Endothelial cell of umbilical vein (primary cell): ENCODE data around the gene DGCR6L. TPM values are rescaled to one million over a fixed set of nuclear protein-coding genes. Genes with fewer than 3 reads are reported as not detected.
A peak's percentile ranks its signal among the peaks of the same experiment; 100 is the strongest.

ENCODE experiments used
- BruUV-seq: library from RNA; stranded (reverse); fragments of 400-500 nt; replicated peaks from 2 replicates; lab custom pipeline; 2021; lab: Mats Ljungman, UMichigan
- CTCF ChIA-PET: fragments of 300-600, 350-600 bp; sonication (Branson Sonifier 250); formaldehyde crosslinking; loops from one replicate; lab custom pipeline; 2021; ENCODE audit warnings: antibody characterized with exemption, inconsistent platforms; lab: Charles Lee
- POLR2A ChIA-PET: fragments of 300-600, 350-600 bp; sonication (Branson Sonifier 250); formaldehyde crosslinking; loops from one replicate; lab custom pipeline; 2021; ENCODE audit warnings: antibody characterized with exemption, inconsistent platforms; lab: Charles Lee
- DNase-seq: peaks from one replicate; pipeline ENCODE4 v3.0.0-alpha.2; 2011; ENCODE audit warnings: low read depth, low spot score
- FAIRE-seq: peaks from 2 replicates; lab custom pipeline; 2011; peaks lifted over from hg19 to GRCh38; lab: Jason Lieb, UNC
- H2AFZ ChIP-seq: 2 replicates; pipeline ENCODE4 v1.6.0; 2012; ENCODE audit warnings: low read depth, low read length, control low read depth, inconsistent platforms
- H3K27ac ChIP-seq: 2 replicates; pipeline ENCODE4 v1.5.1; 2011; ENCODE audit warnings: low read depth, mild to moderate bottlenecking, control low read depth, low read length, moderate library complexity; ENCODE audit not compliant: insufficient read depth
- H3K27me3 ChIP-seq, 2 experiments: 2 replicates each; pipeline versions ENCODE4 v1.6.0 to v1.6.1; 2011; ENCODE audit warnings: low read length in 2 of 2, mixed read lengths in 1 of 2; ENCODE audit not compliant: control insufficient read depth in 2 of 2, insufficient read depth in 2 of 2
- H3K36me3 ChIP-seq, 2 experiments: 2 replicates in 1 of 2; 3 replicates in 1 of 2; pipeline ENCODE4 v1.5.1; 2011; ENCODE audit warnings: low read length in 2 of 2, mild to moderate bottlenecking in 1 of 2, moderate library complexity in 1 of 2; ENCODE audit not compliant: control insufficient read depth in 2 of 2, insufficient read depth in 2 of 2; ENCODE audit errors: extremely low read depth in 1 of 2
- H3K4me1 ChIP-seq: 3 replicates; pipeline ENCODE4 v1.5.1; 2011; ENCODE audit warnings: mild to moderate bottlenecking, low read length; ENCODE audit not compliant: control insufficient read depth, insufficient read depth; ENCODE audit errors: extremely low read depth
- H3K4me2 ChIP-seq: 2 replicates; pipeline ENCODE4 v1.6.1; 2011; ENCODE audit warnings: low read length, control low read depth, mixed read lengths; ENCODE audit not compliant: insufficient read depth
- H3K4me3 ChIP-seq, 3 experiments: fragments of 200-600 bp in 1 of 3; sonication (generic), shearing (Covaris generic) in 1 of 3; replicated peaks in 1 of 3; 2 replicates each; pipeline ENCODE4 v1.5.1; 2011 to 2016; ENCODE audit warnings: control low read depth in 3 of 3, low read length in 3 of 3, mild to moderate bottlenecking in 2 of 3, inconsistent platforms in 1 of 3, low read depth in 1 of 3, moderate library complexity in 1 of 3; ENCODE audit not compliant: insufficient read depth in 1 of 3
- H3K79me2 ChIP-seq: 2 replicates; pipeline ENCODE4 v1.6.0; 2012; ENCODE audit warnings: low read length, inconsistent platforms; ENCODE audit not compliant: control insufficient read depth, insufficient read depth
- H3K9ac ChIP-seq: replicated peaks from 2 replicates; pipeline ENCODE3; 2011; ENCODE audit warnings: low read length, control low read depth; ENCODE audit not compliant: insufficient read depth; ENCODE audit errors: extremely low read depth
- H3K9me1 ChIP-seq: replicated peaks from 3 replicates; pipeline ENCODE4 v1.6.0; 2011; ENCODE audit warnings: mild to moderate bottlenecking, low read length; ENCODE audit not compliant: control insufficient read depth, insufficient read depth; ENCODE audit errors: extremely low read depth
- H3K9me3 ChIP-seq: replicated peaks from 2 replicates; pipeline ENCODE4 v1.5.1; 2012; ENCODE audit warnings: low read length, inconsistent platforms; ENCODE audit not compliant: control insufficient read depth, insufficient read depth
- H4K20me1 ChIP-seq: replicated peaks from 2 replicates; pipeline ENCODE3; 2011; ENCODE audit warnings: mild to moderate bottlenecking, low read length; ENCODE audit not compliant: control insufficient read depth, insufficient read depth; ENCODE audit errors: extremely low read depth
- CTCF ChIP-seq, 2 donors: IDR thresholded peaks; 1 replicate in 1 of 2; 2 replicates in 1 of 2; pipeline ENCODE4 v1.5.1; 2011; ENCODE audit warnings: low read length in 2 of 2, mild to moderate bottlenecking in 2 of 2, moderate library complexity in 2 of 2, control low read depth in 1 of 2, inconsistent platforms in 1 of 2, low read depth in 1 of 2; ENCODE audit not compliant: insufficient read depth in 1 of 2; ENCODE audit errors: extremely low read depth in 1 of 2
- POLR2A ChIP-seq: IDR thresholded peaks from 2 replicates; pipeline ENCODE4 v1.6.1; 2012; ENCODE audit warnings: low read depth, mild to moderate bottlenecking, control low read depth, low read length
- dilution Hi-C: fragments of 300-500 bp; cut with MboI; formaldehyde crosslinking; loops from one replicate; pipeline ENCODE4 v1.15.0; 2019; ENCODE audit warnings: low sequenced_read_pairs; ENCODE audit not compliant: extremely low pct_ligation_motif_present
- intact Hi-C: fragments of 100-400 bp; cut with micrococcal nuclease; formaldehyde crosslinking; loops from one replicate; pipeline ENCODE4 v1.10.0; 2022
- polyA plus RNA-seq, 4 experiments: library from polyadenylated mRNA; depleted of rRNA in 3 of 4; stranded (reverse) in 3 of 4; unstranded in 1 of 4; fragments of >200 nt; gene quantifications; 2 replicates each; pipeline versions ENCODE4 v1.2.1 to v1.2.3, GENCODE V29; 2011 to 2012; ENCODE audit warnings: missing spikeins in 1 of 4
- total RNA-seq: library from RNA; stranded (reverse); gene quantifications from 2 replicates; pipeline ENCODE4 v1.2.3, GENCODE V29; 2021

Gene DGCR6L
- total and polyA plus RNA-seq, 2 donors (not counting 3 experiments of a cell fraction or from before 2014, with no cell fraction given), result 38.0 to 67.5 TPM

GRCh38 chr22:20268279-20269012 is 51.4 kb downstream of the DGCR6L start, which contains the start of gene RTN4R:
TSS of gene RTN4R (minus strand) at chr22:20268318. CDS start at chr22:20268092, 226 bp downstream.
- H3K27ac ChIP-seq, result no peak within 1 kb of the TSS
- POLR2A ChIA-PET, result no interaction called here
- H3K36me3 ChIP-seq, result no peaks in the 10 kb centered on the region
- H3K9me3 ChIP-seq, result no peaks in the 10 kb centered on the region
- FAIRE-seq (peak; percentile 67), DNase-seq (peak; percentile 15)
- H3K27me3 ChIP-seq, result no peaks in the 10 kb centered on the region
- H2AFZ ChIP-seq, result peak within 1 kb of the TSS; percentile 81
- CTCF ChIA-PET, result interaction anchor here (1.0 to 4.2 kb wide), 4 partner anchors 15 to 112 kb away, joined by 3 to 24 read pairs (median 4); no protein-coding TSS in a partner anchor
- H4K20me1 ChIP-seq, result no peaks in the 10 kb centered on the region
- TF ChIP-seq POLR2A, result no peak
- TF ChIP-seq CTCF (IDR thresholded peaks at IDR 0.05; ENCODE audit: extremely low read depth in 1 of 2, insufficient read depth in 1 of 2, low read depth in 1 of 2, low read length in 2 of 2), result peak; percentile 51 to 73
- no peaks in the 10 kb centered on the region for H3K9me1 ChIP-seq
- peak within 1 kb of the TSS in 1 of 3 experiments; percentile 26 for H3K4me3 ChIP-seq
- no peaks in the 10 kb centered on the region for H3K79me2 ChIP-seq
- no peaks in the 10 kb centered on the region for H3K4me1 ChIP-seq
- intact Hi-C loops, result loop anchor here (1.0 kb wide), 1 partner anchor 111 kb away; no protein-coding TSS in a partner anchor
- no TSS peak for BruUV-seq
- peak within 1 kb of the TSS; percentile 58 for H3K4me2 ChIP-seq
- dilution Hi-C loops, result no loop called here
- peak within 1 kb of the TSS; percentile 16 for H3K9ac ChIP-seq
